NCI-H2029 (cell line): ENCODE data around the gene STX8.
"Not testable (repeated sequence)": the region's sequence is repeated elsewhere in the genome, so short reads cannot be mapped to it uniquely, and the experiment has no call there.

Experiments
- DNase-seq: peaks from one replicate; lab custom pipeline; 2025; lab: John Stamatoyannopoulos, UW

The STX8 gene

GRCh38 chr17:9261081-9262012 is 314.3 kb downstream of the STX8 start:
- DNase-seq: no peak

- no peak for DNase-seq
Observed at GRCh38 chr17:9259419-9259818, 316.2 kb downstream of the STX8 start.

- no peak for DNase-seq
Observed at GRCh38 chr17:9258115-9259015, 317.3 kb downstream of the STX8 start.

GRCh38 chr17:9257630-9257965 is 318.0 kb downstream of the STX8 start:
- DNase-seq: not testable (repeated sequence)

- no peak for DNase-seq
Observed at GRCh38 chr17:9256751-9257629, 318.6 kb downstream of the STX8 start.

GRCh38 chr17:9256361-9256750 is 319.3 kb downstream of the STX8 start:
- no peak for DNase-seq

GRCh38 chr17:9255833-9256232 is 319.8 kb downstream of the STX8 start:
- no peak for DNase-seq

GRCh38 chr17:9254841-9255240 is 320.8 kb downstream of the STX8 start:
- DNase-seq: no peak

GRCh38 chr17:9253308-9253707 is 322.3 kb downstream of the STX8 start:
- no peak for DNase-seq

GRCh38 chr17:9251273-9251672 is 324.3 kb downstream of the STX8 start:
- no peak for DNase-seq

GRCh38 chr17:9249245-9249953 is 326.2 kb downstream of the STX8 start:
- no peak for DNase-seq

GRCh38 chr17:9247401-9247938 is 328.1 kb downstream of the STX8 start:
- DNase-seq: no peak

GRCh38 chr17:9244066-9245052 is 331.3 kb downstream of the STX8 start:
- DNase-seq: no peak

- DNase-seq: no peak
Observed at GRCh38 chr17:9242983-9243382, 332.6 kb downstream of the STX8 start.

GRCh38 chr17:9242497-9242881 is 333.1 kb downstream of the STX8 start:
- no peak for DNase-seq

- no peak for DNase-seq
Observed at GRCh38 chr17:9241774-9242496, 333.7 kb downstream of the STX8 start.

- DNase-seq: no peak
Observed at GRCh38 chr17:9241371-9241712, 334.3 kb downstream of the STX8 start.

- peak; percentile 29 for DNase-seq
Observed at GRCh38 chr17:9240659-9241370, 334.8 kb downstream of the STX8 start.
